AG04450 (cell line): ENCODE results near the gene KRT1. TPM values are rescaled to one million over a fixed set of nuclear protein-coding genes. Genes with fewer than 3 reads are reported as not detected.

Experiments used
- CTCF ChIA-PET: fragments of 300-600, 350-600 bp; formaldehyde crosslinking; extraction: SDS; loops from one replicate; lab custom pipeline; 2022; ENCODE audit warnings: antibody characterized with exemption, inconsistent platforms; lab: Charles Lee
- POLR2A ChIA-PET: fragments of 350-600 bp; formaldehyde crosslinking; extraction: SDS; loops from one replicate; lab custom pipeline; 2021; ENCODE audit warnings: antibody characterized with exemption, inconsistent platforms; lab: Yijun Ruan, JAX
- DNase-seq: peaks from one replicate; pipeline ENCODE4 v3.0.0-alpha.2; 2011; ENCODE audit warnings: low read depth, low spot score
- H3K27ac ChIP-seq: one replicate; pipeline ENCODE4 v1.5.1; 2012; ENCODE audit warnings: low read depth, low read length, control low read depth
- H3K27me3 ChIP-seq: one replicate; pipeline ENCODE4 v1.6.0; 2012; ENCODE audit warnings: low read length; ENCODE audit not compliant: control insufficient read depth, insufficient read depth
- H3K4me3 ChIP-seq: 2 replicates; pipeline ENCODE4 v1.5.1; 2011; ENCODE audit warnings: mild to moderate bottlenecking, low read depth, low read length, control low read depth
- H3K9me3 ChIP-seq: 2 replicates; pipeline ENCODE4 v1.5.1; 2012; ENCODE audit warnings: low read length; ENCODE audit not compliant: control insufficient read depth, insufficient read depth
- polyA plus RNA-seq: library from polyadenylated mRNA; depleted of rRNA; stranded (reverse); fragments of >200 nt; gene quantifications from 2 replicates; pipeline ENCODE4 v1.2.3, GENCODE V29; 2011
- TF ChIP-seq, protein P1 (sequence below): IDR thresholded peaks from 2 replicates; pipeline ENCODE4 v1.5.1; 2011; ENCODE audit warnings: low read depth, low read length, control low read depth, inconsistent platforms

The KRT1 gene
- polyA plus RNA-seq, 1 experiment: not detected

DNA sequence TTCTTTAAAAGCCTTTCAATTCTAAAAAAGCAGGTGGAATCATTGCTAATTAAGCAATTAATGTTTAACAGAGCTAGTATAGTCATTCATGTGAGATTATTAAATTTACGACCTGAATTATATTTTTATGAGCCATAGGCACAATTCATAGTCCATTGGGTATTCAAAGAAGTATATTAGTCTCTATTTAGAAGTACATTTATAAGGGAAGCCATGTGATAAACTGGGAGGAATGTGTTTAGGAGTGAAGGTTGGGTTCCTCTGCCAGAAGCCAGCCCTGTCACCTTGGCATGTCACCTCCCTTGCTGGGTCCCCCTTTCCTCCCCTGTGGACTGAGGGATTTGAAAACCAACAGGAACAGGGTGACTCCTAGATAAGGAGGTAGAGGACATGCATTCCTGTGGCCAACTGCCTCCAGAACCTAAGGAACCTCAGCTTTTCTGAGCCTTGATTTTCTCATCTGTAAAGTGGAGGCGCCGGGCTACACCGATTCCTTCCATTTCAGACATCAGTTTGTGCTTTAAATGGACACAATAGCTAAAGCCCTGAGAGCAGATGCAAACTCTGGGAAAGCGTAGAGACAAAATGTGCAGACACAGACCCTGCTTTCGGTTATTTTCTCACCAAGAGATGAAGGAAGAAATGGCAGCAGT is 22.8 kb downstream of the KRT1 start:
- POLR2A ChIA-PET: no interaction called here

DNA sequence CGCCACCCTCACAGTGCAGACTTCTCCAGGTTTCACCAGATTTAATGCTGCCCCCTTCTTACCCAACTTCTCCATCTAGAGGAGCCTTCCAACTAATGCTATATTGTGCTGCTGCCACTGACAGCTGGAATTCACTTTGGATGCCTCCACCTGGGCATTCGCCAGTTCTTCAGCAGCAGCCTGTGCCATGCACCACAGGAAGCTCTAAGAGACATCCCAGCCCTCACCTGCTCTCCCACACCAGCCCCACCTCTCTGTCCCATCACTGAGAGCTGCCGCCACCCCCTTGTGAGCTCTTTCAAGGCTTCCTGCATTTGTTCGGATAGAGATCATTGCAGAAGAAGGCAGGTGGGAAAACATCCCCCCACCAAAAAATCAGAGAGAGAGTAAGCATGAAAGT is 23.6 kb downstream of the KRT1 start:
- ChIA-PET CTCF (no interaction called here), POLR2A (no interaction called here)
- TF ChIP-seq, protein P1, sequence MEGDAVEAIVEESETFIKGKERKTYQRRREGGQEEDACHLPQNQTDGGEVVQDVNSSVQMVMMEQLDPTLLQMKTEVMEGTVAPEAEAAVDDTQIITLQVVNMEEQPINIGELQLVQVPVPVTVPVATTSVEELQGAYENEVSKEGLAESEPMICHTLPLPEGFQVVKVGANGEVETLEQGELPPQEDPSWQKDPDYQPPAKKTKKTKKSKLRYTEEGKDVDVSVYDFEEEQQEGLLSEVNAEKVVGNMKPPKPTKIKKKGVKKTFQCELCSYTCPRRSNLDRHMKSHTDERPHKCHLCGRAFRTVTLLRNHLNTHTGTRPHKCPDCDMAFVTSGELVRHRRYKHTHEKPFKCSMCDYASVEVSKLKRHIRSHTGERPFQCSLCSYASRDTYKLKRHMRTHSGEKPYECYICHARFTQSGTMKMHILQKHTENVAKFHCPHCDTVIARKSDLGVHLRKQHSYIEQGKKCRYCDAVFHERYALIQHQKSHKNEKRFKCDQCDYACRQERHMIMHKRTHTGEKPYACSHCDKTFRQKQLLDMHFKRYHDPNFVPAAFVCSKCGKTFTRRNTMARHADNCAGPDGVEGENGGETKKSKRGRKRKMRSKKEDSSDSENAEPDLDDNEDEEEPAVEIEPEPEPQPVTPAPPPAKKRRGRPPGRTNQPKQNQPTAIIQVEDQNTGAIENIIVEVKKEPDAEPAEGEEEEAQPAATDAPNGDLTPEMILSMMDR: no peak
- Histone ChIP-seq H3K4me3 (no peak overlapping the region), H3K9me3 (peaks cover 4% of the 10 kb centered on the region; the same call in 1 of the 2 replicates), H3K27me3 (peaks cover 11% of the 10 kb centered on the region), H3K27ac (no peak overlapping the region)
- DNase-seq: no peak

More for the DNA sequence above, 22.8 kb downstream of the KRT1 start:
- CTCF ChIA-PET: no interaction called here
- peaks cover 12% of the 10 kb centered on the region for H3K27me3 ChIP-seq
- no peak for DNase-seq
- TF ChIP-seq, protein P1: no peak
- no peak overlapping the region for H3K27ac ChIP-seq
- H3K9me3 ChIP-seq: no peaks in the 10 kb centered on the region
- H3K4me3 ChIP-seq: no peak overlapping the region

DNA sequence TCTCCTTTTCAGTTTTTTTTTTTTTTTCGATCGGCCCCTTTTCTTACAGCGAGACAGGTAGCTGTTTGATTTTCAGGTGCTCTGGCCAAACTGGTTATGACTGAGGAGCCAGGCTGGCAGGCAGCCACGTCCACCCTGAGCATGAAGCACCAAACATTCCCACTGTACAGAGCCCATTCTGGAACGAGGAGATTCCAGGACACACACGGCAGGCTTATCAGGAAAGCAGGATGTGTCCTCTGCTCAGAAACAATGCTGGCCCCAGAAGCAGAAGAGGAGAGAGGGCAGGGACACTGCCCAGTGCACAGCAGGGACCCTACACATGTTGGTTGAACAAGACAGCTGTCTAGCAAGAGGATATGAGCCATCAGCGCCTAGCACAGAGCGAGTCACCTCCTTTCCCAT is 24.5 kb downstream of the KRT1 start:
- ChIA-PET CTCF (interaction anchor here (0.6 kb wide), 1 partner anchor 28 kb away, joined by 3 read pairs; no protein-coding TSS in a partner anchor), POLR2A (interaction anchor here (0.6 kb wide), 1 partner anchor 426 kb away, joined by 4 read pairs; no protein-coding TSS in a partner anchor)
- Histone ChIP-seq H3K27me3 (peaks cover 13% of the 10 kb centered on the region), H3K27ac (no peak overlapping the region), H3K9me3 (peaks cover 5% of the 10 kb centered on the region; the same call in 1 of the 2 replicates), H3K4me3 (no peak overlapping the region)
- DNase-seq: no peak
- TF ChIP-seq, protein P1: no peak

DNA sequence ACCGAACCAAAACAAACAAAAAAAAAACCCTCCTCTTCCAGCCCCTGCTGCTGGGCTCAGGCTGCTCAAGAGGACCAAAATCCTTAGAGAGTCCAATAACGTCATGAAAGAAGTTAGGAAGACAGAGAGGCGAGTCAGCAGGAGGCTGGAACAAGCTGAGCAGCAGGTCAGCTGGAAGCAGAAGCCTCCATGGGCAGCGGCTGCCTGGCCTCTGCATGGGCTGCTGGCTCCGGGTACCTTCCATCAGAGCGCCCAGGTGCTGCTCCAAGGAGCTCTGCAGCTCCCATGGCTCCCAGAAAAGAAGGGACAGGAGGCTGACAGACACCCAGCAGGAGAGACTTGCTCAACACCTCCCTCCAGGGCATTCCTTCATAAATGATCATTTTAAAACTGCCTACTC is 25.0 kb downstream of the KRT1 start:
- ChIA-PET CTCF (interaction anchor here (0.6 kb wide), 1 partner anchor 211 kb away, joined by 3 read pairs; no protein-coding TSS in a partner anchor), POLR2A (no interaction called here)
- TF ChIP-seq, protein P1: no peak
- peaks cover 5% of the 10 kb centered on the region; the same call in 1 of the 2 replicates for H3K9me3 ChIP-seq
- H3K27ac ChIP-seq: no peak overlapping the region
- DNase-seq: no peak
- H3K4me3 ChIP-seq: no peak overlapping the region
- peaks cover 14% of the 10 kb centered on the region for H3K27me3 ChIP-seq

DNA sequence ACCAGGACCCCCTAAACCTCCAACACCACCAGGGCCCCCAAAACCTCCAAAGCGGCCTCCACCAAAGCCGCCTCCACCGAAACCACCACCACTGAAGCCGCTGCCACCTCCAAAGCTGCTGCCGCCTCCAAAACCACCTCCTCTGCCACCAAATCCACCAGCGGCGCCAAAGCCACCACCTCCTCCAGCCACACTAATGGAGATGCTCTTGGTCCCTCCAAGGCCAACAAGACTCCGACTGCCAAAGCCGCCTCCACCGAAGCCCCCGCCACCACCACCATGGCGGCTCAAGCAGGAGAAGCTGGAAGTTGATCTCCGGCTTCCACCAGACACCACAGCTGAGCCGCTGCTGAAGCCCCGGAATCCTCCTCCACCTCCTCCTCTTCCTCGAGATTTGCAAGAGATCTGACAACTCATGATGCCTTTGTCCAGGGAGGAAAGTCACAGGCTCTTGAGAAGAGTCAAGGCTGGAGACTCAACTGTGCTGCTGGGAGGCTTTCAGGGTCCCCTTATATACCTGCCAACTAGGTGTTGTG is 28.4 kb downstream of the KRT1 start, which contains the start of gene KRT2:
TSS of gene KRT2 (minus strand) at position 486 of the 536 bp plus-strand sequence. CDS start at position 417, 69 bp downstream.
- DNase-seq: no peak
- TF ChIP-seq, protein P1: no peak
- POLR2A ChIA-PET: no interaction called here
- Histone ChIP-seq H3K27ac (no peak within 1 kb of the TSS), H3K9me3 (peaks cover 5% of the 10 kb centered on the region; the same call in 1 of the 2 replicates), H3K27me3 (peaks cover 7% of the 10 kb centered on the region), H3K4me3 (no peak within 1 kb of the TSS)
- CTCF ChIA-PET: no interaction called here
